ENCODE measurements around the gene LRRC7.

LRRC7 gene

GRCh38 chr1:69568421-69569174 lies 876 bp downstream of the LRRC7 start:
- no peak for TF ChIP-seq CTCF (conservative IDR thresholded peaks at IDR 0.05; ENCODE audit: low read length)
- no peak for DNase-seq (ENCODE audit: low read depth)
- H3K4me3 ChIP-seq (ENCODE audit: low read length), result peak overlapping the region; percentile 27

- no peak overlapping the region for H3K4me3 ChIP-seq (ENCODE audit: low read length)
- DNase-seq (ENCODE audit: low read depth), result no peak
- no peak for TF ChIP-seq CTCF (conservative IDR thresholded peaks at IDR 0.05; ENCODE audit: low read length)
Observed at GRCh38 chr1:69569175-69569541, 1.4 kb downstream of the LRRC7 start.

GRCh38 chr1:69569576-69570328 lies 2.0 kb downstream of the LRRC7 start:
- H3K4me3 ChIP-seq (ENCODE audit: low read length), result no peak overlapping the region
- no peak for DNase-seq (ENCODE audit: low read depth)
- TF ChIP-seq CTCF (conservative IDR thresholded peaks at IDR 0.05; ENCODE audit: low read length), result no peak

GRCh38 chr1:69570356-69570755 lies 2.6 kb downstream of the LRRC7 start:
- no peak for TF ChIP-seq CTCF (conservative IDR thresholded peaks at IDR 0.05; ENCODE audit: low read length)
- DNase-seq (ENCODE audit: low read depth), result no peak
- no peak overlapping the region for H3K4me3 ChIP-seq (ENCODE audit: low read length)

DNA sequence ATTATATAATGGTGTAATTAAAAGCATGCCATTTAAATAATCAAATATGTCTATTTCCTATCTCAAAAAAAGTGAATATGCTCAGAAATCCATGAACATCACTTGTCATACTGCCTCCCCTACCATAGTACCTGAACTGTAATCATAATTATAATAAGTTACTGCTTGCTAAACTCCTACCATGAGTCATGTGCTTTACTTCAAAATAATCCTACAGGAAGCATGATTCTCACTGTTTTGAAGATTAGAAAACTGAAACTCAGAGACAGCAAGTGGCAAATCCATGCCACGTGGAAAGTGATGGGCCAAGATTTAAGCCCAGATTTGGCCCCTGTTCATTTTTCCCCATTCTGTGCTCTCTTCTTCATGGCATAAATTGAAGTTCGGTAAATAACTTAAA lies 5.2 kb downstream of the LRRC7 start:
- DNase-seq (ENCODE audit: low read depth), result no peak
- TF ChIP-seq CTCF (conservative IDR thresholded peaks at IDR 0.05; ENCODE audit: low read length), result no peak
- H3K4me3 ChIP-seq (ENCODE audit: low read length), result no peak overlapping the region

DNA sequence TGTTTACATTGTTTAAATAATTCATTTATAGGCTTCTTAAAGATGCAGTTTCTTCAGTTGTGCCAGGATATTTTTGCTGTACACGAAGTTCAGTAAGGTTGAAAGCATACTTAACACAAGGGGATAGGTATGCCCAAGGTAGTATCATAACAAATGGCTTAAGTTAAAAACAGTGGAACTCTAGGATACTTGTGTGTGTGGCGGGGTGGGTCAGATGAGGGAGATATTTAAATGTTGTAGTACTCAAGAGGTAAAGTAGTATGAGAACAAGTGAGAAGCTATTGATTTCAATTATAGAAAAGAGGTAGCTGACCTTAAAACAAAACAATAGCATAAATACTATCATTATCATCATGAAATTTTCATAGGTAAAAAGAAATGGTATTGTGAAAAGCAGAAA lies 6.2 kb downstream of the LRRC7 start:
- no peak for DNase-seq (ENCODE audit: low read depth)
- no peak overlapping the region for H3K4me3 ChIP-seq (ENCODE audit: low read length)
- no peak for TF ChIP-seq CTCF (conservative IDR thresholded peaks at IDR 0.05; ENCODE audit: low read length)

- no peak for TF ChIP-seq CTCF (conservative IDR thresholded peaks at IDR 0.05; ENCODE audit: low read length)
Observed at GRCh38 chr1:69585666-69586065, 17.9 kb downstream of the LRRC7 start.

More at GRCh38 chr1:69585666-69586065, 17.9 kb downstream of the LRRC7 start:
- H3K4me3 ChIP-seq (ENCODE audit: low read length), result no peak overlapping the region
- no peak for DNase-seq (ENCODE audit: low read depth)
